HG02943 (cell line): ENCODE results near the gene EZR.

Experiments used
- ATAC-seq: cut with Tn5 transposase; IDR thresholded peaks from one replicate; pipeline ENCODE4 v1.9.1; 2021; ENCODE audit warnings: mild to moderate bottlenecking, low read depth, moderate library complexity; ENCODE audit not compliant: unreplicated experiment

Gene EZR

DNA sequence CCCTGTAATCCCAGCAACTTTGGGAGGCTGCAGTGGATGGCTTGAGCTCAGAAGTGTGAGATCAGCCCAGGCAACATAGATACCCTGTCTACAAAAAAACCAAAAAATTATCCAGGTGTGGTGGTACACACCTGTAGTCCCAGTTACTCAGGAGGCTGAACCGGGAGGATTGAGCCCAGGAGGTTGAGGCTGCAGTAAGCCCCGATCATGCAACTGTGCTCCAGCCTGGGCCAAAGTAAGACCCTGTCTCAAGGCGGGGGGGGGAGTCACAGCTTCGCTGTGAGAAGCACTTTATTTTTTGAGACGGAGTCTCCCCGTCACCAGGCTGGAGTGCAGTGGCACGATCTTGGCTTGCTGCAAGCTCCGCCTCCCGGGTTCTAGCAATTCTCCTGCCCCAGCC, 54.2 kb downstream of the EZR start:
- ATAC-seq: no peak

DNA sequence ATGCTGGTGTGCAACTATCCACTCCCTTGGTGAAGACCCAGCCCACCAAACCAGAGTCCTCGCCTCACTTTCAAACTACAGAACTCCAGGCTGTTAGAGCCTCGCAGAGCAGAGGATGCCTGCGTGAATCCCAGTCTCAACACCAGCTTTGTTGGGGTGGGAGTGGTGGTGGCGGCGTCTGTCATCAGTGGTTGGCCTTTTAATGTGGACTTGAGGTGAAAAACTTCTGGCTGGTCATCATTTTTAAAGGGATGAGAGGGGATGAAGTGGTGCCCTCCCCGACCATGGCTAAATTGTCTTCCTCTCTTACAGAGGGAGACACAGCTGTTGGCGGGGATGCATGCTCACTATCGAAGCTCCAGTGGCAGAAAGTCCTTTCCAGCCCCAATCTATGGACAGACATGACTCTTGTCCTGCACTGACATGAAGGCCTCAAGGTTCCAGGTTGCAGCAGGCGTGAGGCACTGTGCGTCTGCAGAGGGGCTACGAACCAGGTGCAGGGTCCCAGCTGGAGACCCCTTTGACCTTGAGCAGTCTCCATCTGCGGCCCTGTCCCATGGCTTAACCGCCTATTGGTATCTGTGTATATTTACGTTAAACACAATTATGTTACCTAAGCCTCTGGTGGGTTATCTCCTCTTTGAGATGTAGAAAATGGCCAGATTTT, 54.9 kb downstream of the EZR start:
- no peak for ATAC-seq

DNA sequence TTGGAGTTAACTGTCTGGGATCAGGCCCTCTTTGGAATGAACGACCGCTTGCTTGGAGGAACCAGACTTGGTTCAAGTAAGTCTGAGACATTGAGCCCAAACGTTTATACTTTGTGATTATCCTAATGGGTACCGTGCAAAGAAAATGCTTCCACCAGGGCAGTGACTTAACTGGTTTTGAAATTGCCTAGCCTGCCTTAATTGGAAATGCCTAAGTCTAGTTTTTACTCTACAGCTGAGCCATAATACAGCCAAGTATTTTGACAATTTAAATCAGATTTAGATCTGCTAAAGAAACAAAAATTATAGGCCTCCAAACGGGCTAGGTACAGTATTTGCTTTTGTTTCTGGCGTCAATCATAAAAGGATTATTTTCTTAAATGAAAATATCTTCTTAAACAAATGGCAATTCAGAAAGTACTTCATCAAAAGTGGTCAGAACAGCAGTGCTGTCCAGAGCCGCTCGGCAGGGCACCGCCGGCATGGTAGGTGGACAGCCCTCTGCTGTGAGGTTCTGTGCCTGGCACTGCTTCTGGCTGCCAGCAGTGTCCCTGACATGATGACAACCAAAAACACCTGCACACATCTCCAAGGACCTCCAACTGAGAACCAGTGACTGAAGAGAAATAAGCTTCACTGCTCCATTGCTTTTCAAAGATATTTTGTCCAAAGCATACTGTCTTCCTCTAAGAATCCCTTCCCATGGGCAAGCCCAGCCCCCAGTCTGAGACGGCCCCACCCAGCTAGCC, 55.6 kb downstream of the EZR start:
- no peak for ATAC-seq

DNA sequence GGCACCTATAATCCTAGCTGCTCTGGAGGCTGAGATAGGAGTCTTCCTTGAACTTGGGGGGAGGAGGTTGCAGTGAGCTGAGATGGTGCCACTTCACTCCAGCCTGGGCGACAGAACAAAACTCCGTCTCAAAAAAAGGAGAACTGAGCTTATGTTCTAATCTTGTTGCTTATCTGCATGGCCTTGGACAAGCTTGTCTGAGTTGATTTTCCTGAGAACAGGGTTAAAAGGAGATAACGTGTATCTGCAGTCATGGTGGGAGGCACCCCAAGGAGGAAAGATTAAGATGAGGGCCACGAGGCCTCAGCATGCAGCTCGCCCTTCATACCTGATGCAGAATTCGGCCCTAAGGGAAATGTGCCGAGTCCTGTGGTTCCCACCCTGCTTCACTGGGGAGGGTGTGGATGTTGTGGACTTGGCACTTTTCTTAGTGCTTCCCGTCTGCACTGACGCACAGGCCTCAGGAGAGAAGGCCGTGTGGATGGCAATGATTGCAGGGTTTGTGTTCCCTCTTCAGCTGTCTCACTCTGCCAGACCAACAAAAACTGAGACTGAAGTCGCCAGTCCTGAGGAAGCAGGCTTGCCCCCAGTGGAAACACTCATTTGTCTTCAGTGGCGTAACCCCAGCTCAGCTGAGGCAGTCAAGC, 56.3 kb downstream of the EZR start:
- ATAC-seq: no peak

DNA sequence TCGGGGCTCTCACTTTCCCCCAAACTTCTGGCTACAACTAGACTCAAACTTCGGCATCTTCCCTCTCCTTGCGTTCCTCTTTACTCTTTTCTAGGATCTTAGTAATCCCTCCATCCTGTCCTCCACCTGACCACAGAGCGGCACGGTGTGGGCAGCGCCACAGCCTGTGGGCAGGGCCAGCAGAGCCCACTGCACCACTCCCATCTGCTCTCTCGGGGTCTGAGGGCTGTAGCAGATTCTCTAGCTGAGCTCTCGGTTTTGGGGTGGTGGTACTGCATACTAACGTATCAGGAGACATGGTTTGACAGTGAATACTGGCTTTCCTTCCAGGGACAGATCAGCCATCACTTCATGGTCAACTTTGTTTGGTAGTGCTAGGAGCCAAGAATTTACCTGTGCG, 57.4 kb downstream of the EZR start:
- no peak for ATAC-seq

DNA sequence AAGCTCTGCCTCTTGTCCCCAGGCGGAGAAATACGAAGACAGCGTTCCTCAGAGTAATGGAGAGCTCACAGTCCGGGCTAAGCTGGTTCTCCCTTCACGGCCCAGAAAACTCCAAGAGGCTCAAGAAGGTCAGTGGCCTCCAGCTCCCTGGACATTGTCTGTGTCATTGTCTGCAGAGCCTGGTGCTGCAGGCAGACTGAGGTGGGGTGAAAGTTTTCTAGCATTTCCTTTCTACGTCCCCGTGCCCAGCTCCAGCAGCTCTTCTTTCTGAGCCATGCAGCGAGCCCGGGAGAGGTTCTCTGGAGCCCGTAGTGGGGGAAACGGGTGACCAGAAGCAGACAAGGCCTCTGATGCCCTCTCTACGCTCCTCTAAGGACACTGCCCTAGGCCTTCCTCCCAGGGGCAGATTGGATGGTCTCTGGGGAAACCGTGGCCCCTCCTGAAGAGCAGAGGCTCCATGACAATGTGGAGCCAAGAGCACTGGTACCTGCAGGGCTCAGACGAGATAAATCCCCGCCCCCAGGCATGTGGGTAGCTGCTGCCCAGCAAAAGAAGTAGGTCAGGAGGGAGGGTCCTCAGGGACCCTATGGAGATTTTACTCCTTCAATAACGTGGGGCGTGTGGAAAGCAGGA, 58.4 kb downstream of the EZR start:
- no peak for ATAC-seq

DNA sequence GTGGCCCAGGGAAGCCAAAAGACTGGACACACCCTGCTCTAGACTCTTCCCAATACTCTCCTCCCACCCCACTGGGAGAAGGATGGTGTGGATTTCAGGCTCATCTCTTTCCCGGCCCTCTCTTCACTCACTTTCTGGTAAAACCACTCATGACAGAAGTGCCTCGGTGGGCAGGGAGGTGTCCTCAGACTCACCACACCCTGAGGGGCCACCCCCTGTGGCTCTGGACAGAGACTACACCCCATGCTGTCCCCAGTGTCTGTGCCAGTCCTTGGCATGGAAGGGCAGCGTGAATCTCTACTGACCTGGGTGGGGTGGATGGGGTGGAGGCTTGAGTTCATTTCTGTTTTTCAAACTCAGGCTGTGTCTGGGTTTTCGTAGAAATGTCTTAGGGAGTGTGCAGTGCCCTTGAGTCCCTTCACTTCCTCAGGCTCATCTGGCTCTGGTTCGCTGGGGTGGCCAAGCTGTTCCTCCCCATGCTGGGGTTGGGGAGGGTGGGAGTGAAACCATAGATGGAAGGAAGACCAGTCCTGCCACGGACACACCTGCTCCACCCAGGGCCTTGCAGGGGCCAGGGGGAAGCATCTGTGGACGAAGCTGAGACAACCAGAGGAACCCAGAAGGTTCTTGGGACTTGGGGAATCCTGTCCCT, 59.1 kb downstream of the EZR start:
- ATAC-seq: no peak

DNA sequence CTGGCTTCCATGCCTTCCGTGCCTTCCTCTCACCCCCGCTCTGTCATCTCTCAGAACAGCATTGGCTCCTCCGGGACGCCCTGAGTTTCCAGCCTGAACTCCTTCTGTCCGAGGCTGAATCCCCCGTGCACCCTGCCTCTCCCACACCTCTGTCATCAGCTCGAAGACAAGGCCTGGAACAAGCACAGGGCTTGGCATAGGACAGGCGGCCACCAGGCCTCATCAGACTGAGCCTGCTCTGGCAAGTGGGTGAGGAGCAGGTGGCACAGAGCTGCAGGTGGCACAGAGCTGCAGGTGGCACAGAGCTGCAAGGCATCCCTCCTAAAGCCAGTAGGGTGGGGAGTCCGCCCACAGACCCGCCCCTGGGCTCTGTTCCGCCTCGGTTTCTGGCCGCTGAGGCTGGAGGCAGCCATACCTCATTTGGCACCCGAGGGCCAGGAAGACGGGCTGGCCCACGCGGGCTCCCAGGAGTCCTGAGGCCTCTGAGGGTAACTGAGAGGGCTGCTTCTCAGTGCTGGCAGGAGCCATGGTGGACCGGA, 60.2 kb downstream of the EZR start:
- ATAC-seq: no peak

DNA sequence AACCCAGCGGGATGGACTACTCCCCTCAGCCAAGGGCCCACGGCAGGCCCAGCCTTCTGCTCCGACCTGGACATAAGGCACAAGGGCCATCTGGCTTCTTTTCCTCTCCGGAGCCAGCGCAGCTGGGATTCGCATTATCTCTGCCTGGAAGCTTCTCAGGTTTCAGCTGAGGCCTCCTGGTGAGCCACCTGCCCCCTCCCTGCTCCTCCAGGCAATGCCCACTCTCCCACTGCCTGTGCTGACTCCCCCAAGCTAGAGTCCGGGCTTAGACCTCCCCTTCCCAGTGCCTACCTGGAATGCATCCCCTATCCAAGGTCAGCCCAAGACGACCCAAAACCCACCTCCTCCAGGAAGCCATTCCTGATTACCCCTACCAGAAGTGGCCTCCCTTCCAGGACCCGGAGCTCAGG, 60.7 kb downstream of the EZR start:
- ATAC-seq: no peak

DNA sequence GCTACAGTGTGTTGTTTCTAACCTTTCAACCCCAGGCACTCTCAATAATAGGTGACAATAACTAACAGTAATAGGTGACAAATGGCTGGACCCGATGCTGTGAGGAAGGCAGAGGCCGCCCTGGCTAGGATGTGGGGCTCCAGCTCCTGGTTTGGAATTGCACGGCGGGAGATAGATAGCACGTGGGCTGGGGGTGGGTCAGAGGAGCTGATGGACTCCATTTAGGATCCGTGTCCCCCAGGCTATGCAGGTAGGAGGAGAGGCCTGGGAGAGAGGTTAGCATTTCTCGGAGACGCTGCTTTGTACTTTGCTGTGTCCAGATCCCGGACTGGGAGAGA, 61.4 kb downstream of the EZR start:
- ATAC-seq: no peak

DNA sequence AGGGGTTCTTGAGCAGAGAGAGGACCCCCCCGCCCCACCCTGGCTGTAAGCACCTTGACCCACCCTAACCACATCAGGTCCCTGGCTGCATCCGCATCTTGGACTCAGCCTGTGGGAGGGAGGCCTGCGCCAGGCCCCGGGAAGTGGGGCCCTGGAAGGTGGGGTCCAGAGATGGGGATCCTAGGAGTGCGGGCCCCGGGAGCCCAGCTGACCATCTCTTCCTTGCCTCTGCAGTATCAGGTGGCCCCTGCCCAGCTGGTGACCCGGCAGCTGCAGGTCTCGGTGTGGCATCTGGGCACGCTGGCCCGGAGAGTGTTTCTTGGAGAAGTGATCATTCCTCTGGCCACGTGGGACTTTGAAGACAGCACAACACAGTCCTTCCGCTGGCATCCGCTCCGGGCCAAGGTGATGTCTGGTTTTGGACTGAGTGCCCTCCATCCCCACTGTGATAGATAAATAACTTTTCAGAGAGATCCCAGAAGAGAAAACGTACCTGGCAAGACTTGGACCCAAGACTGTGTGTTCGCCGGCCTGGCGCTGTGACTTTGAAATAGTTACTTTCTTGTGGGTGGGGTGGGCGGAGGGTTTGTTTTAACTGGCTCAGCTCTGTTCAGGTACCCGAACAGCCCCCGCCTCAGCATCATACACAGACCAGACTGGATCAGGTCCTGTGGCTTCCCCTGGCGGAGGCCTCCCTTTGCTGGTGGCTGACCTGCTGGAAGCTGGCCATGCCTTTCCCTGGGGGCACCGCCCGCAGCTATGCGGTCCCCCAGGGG, 62.0 kb downstream of the EZR start:
- no peak for ATAC-seq

DNA sequence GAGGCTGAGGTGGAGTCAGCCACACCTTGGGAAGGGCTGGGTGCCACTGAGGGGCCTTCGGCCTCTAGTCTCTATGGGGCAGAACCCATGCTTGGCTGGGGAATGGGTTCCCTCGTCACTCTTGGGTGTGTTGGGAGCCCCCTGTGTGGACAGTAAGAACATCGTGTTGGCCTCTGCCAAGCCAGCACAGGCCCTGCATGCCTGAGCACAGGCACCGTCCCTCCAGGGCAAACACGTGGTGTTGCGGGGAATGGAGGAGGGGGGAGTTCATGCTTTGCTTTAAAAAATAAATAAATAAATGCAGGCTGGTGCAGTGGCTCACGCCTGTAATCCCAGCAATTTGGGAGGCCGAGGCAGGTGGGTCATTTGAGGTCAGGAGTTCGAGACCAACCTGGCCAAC, 63.0 kb downstream of the EZR start:
- ATAC-seq: no peak

DNA sequence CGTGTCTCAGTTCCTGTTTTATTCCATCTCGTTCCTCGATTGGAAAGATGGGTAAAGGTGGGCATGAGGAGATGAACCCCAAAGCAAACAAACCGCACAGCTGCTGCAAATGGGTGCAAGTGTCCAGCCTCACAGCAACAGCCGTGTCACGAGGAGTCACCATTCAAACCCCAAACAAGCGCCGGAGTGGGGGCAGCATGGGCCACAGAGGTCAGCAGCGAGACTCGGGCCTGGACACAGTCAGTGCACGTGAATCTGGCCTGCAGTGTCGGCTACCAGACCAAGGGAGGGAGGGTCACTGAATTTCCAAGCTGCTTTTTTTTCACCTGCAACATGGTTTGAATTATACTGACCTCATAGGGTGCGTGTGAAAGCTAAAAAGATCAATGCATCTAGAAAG, 63.5 kb downstream of the EZR start:
- no peak for ATAC-seq

DNA sequence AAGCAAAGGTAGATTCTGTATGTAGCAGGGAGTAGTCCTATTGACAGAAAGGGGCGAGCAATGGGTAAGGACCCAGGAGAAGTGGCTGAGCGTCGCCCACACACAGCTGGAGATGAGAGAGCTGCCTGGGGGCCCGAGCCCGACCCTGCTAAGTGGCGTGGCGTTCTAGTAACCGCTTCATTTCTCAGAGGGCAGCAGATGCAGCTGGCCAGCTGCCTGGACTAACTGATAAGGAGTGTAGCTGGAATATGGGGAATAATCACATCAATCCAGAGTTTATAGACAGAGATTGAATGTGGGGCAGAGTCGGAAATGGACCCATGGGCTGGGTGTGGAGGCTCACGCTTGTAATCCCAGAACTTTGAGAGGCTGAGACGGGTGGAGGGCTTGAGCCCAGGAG, 64.4 kb downstream of the EZR start:
- no peak for ATAC-seq

DNA sequence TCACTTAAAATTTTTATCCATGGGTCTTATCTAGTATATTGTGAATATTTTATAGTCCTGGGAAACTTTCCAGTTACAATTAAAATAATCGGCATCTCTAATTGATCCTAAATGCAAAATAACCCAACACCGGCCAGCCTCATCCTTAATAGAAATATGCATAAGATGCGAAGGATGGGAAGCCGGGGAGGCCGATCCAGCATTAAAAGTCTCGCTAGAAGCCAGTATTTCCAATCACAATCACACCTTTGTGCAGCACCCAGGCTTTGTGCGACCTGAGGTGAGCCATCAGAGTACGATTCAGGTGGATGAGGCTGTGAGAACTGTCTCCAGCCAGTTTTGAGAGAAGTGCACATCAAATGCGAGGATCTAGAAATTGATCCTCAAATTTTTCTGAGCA, 65.4 kb downstream of the EZR start:
- no peak for ATAC-seq

DNA sequence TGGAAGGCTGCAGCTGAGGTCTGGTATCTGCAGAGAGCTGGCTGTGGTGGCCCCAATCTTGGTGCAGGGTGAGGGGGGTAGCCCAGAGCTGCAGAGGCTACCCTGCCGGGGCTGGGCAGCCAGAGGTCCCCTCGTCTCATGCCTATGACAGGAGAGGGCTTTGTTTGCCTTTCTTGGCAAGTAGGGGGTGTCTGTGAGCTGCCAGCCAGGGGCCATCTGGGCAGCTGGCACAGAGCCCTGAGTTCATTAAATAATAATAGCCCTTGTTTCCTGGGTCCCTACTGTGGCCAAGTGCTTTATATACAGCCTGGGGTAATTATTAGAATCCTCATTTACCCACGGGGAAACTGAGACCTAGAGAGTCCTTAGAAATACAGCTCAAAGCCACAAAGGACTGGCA, 66.6 kb downstream of the EZR start:
- no peak for ATAC-seq

DNA sequence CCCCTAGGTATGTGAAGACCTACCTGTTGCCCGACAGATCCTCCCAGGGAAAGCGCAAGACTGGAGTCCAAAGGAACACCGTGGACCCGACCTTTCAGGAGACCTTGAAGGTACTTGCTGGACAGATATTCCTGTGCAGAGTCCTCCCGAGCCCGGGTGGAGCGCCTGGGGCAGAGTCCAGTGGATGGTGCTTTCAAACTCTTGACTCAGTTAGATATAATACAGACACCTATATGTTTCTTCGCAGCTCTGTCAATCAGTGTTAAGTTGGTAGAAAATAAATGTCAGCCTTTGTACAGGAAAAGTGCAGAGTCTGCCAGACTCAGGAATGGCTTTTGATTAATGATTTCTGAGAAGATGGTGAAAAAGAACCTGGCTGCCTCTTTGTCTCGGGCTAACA, 67.2 kb downstream of the EZR start:
- no peak for ATAC-seq

DNA sequence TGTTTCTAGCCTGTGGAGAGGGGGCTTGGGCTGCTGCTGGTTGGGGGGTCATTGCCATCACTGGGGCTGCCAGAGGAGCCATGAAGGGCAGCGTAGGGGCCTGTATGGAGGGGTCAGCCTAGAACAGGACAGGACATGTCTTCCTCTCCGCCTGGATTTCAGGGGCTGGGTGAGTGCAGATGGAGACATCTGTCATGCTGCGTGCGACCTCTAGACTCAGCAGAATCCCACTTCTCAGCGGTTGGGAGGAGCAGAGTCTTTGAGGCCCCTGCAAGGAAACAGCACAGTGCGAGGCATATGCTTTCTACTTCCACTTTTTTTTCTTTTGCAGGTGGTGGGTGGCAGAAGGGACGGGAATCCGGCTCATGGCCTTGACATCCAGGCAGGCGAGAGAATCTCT, 67.9 kb downstream of the EZR start:
- no peak for ATAC-seq

DNA sequence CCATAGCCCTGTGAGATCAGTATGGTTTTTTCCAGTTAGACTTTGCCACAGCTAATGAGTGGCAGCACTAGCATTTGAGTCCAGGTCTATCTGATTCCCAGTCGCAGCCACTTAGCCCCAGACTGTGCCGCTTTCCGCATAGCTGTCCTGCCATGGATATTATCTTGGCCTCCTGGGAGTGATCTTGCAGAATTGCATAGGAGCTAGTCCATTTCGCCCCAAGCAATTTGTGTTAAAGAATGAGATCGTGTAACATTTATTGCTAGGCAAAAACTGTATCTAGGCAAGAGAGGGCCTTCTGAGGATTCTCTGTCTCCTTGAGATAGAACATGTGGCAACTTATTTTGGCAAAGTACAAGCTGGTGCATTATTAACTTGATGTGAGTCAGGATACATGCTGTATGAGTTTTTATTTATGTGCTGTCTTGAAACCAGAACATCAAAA, 74.2 kb downstream of the EZR start:
- ATAC-seq: no peak

DNA sequence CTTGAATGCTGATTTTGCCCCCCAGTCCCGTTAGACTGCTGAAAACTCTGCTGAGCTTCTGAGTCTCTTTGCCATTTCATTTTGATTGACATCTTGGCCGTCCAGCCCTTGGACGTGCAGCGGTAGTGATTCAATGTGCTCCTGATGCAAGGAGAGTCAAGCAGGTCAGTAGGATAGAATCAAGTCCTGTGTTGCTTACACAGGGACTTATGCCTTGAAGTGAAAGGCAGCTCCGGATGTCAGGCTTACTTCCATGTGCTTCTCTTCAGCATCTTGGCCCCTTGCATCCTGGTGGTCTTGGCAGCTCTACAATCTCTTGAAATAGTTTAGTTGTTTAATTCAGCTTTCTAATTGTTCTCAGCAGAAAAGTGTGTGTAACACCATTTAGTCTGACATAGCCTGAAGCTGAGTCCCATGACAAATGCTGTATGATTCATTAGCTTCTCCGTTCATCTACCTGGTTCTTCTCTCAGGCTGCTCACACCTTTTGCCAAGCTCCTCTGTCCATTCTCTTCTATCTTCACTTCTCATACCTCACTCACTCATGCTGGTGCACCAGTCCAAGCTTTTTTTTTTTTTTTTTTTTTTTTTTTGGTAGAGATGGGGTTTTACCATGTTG, 76.0 kb downstream of the EZR start:
- no peak for ATAC-seq
